Esophagus muscularis mucosa (tissue), 4 donors: ENCODE data around the gene LCN15.

Experiments used
- EP300 ChIP-seq: sonication (generic); formaldehyde crosslinking; IDR thresholded peaks from one replicate; pipeline ENCODE4 v1.6.1; 2017; ENCODE audit warnings: antibody characterized with exemption
- POLR2A ChIP-seq: fragments of 450-650 bp; IDR thresholded peaks from one replicate; pipeline ENCODE4 v1.6.1; 2017; ENCODE audit warnings: antibody characterized with exemption, moderate library complexity, mild to moderate bottlenecking, low read depth
- POLR2AphosphoS5 ChIP-seq, 2 donors: sonication (generic); formaldehyde crosslinking; IDR thresholded peaks; one replicate each; pipeline ENCODE4 v1.6.1; 2017; ENCODE audit warnings: antibody characterized with exemption in 2 of 2
- TF ChIP-seq, protein P1 (sequence below), 3 experiments: fragments of 200-600 bp in 2 of 3; fragments of 450-650 bp in 1 of 3; sonication (generic) in 2 of 3; IDR thresholded peaks; one replicate each; pipeline ENCODE4 v1.5.1; 2017 to 2019; ENCODE audit warnings: antibody characterized with exemption in 3 of 3, mild to moderate bottlenecking in 2 of 3, moderate library complexity in 1 of 3

DNA sequence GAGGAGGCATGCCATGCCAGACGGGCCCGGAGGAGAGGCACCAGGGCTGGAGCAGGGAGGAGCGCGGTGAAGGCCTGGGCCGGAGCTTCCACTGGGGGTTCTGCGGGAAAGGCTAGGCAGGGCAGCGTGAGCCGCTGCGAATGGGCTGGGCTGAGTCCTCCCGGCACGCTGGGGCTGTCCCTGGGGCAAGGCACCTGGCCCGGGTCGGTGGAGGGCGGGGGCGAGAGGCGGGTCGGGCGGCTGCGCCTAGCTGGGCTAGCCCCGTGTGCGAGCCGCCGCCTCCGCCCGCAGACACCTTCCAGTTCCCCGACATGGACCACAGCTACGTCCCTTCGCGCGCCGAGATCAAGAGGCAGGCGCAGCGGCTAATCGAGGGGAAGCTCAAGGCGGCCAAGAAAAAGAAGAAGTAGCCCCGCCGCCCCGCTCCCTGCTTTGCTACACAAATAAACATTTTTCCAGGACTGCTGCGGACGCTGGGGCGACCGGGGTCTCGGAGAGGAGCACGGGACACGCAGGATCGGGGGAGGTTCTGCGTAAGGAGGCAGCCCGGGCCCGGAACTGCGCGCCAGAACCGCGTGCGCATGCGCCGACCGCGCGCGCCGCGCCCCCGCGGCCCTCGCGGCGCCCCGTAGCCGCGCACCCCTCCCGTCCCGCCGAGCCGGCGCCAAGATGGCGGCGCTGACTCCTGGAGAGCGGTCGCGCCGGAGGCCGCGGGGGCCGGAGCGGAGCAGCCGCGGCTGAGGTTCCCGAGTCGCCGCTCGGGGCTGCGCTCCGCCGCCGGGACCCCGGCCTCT, 43.2 kb upstream of the LCN15 start, which contains the start of gene RABL6:
- TF ChIP-seq POLR2A (no peak), POLR2AphosphoS5 (IDR thresholded peaks at IDR 0.05) (peak; percentile 43 to 82), EP300 (no peak)
- TF ChIP-seq, protein P1, sequence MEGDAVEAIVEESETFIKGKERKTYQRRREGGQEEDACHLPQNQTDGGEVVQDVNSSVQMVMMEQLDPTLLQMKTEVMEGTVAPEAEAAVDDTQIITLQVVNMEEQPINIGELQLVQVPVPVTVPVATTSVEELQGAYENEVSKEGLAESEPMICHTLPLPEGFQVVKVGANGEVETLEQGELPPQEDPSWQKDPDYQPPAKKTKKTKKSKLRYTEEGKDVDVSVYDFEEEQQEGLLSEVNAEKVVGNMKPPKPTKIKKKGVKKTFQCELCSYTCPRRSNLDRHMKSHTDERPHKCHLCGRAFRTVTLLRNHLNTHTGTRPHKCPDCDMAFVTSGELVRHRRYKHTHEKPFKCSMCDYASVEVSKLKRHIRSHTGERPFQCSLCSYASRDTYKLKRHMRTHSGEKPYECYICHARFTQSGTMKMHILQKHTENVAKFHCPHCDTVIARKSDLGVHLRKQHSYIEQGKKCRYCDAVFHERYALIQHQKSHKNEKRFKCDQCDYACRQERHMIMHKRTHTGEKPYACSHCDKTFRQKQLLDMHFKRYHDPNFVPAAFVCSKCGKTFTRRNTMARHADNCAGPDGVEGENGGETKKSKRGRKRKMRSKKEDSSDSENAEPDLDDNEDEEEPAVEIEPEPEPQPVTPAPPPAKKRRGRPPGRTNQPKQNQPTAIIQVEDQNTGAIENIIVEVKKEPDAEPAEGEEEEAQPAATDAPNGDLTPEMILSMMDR (IDR thresholded peaks at IDR 0.05), result peak in 1 of 3 experiments; percentile 32
